H9 (cell line): ENCODE results near the gene COL4A6. TPM values are rescaled to one million over a fixed set of nuclear protein-coding genes. Genes with fewer than 3 reads are reported as not detected.

Experiments used
- DNase-seq: peaks from one replicate; pipeline ENCODE4 v3.0.0-alpha.2; 2017
- H2AFZ ChIP-seq: one replicate; pipeline ENCODE4 v1.6.1; 2013; ENCODE audit warnings: mild to moderate bottlenecking, low read length, control low read depth, moderate library complexity
- H2AK5ac ChIP-seq: 2 replicates; pipeline ENCODE4 v1.6.1; 2013; ENCODE audit warnings: low read length, control low read depth, mixed read lengths; ENCODE audit not compliant: insufficient read length
- H2BK120ac ChIP-seq: one replicate; pipeline ENCODE4 v1.6.1; 2013; ENCODE audit warnings: low read depth, mild to moderate bottlenecking, low read length, control low read depth, inconsistent platforms; ENCODE audit not compliant: poor library complexity, severe bottlenecking
- H2BK12ac ChIP-seq: 2 replicates; pipeline ENCODE4 v1.6.1; 2013; ENCODE audit warnings: low read length, control low read depth, mixed read lengths, low read depth; ENCODE audit not compliant: insufficient read length
- H2BK15ac ChIP-seq: 2 replicates; pipeline ENCODE4 v1.6.1; 2013; ENCODE audit warnings: low read depth, low read length, control low read depth
- H2BK20ac ChIP-seq: one replicate; pipeline ENCODE4 v1.6.1; 2013; ENCODE audit warnings: low read depth, mild to moderate bottlenecking, low read length, control low read depth, inconsistent platforms; ENCODE audit not compliant: poor library complexity, severe bottlenecking
- H2BK5ac ChIP-seq: 2 replicates; pipeline ENCODE4 v1.6.1; 2013; ENCODE audit warnings: low read length, control low read depth, mixed read lengths; ENCODE audit not compliant: insufficient read length
- H3K14ac ChIP-seq: 2 replicates; pipeline ENCODE4 v1.6.1; 2013; ENCODE audit warnings: low read length, control low read depth; ENCODE audit not compliant: insufficient read depth
- H3K18ac ChIP-seq: 2 replicates; pipeline ENCODE4 v1.6.1; 2013; ENCODE audit warnings: low read depth, mild to moderate bottlenecking, mixed read lengths, low read length, control low read depth; ENCODE audit not compliant: insufficient read length
- H3K23ac ChIP-seq: 2 replicates; pipeline ENCODE4 v1.6.1; 2013; ENCODE audit warnings: low read length, control low read depth, mixed read lengths, low read depth; ENCODE audit not compliant: insufficient read length
- H3K23me2 ChIP-seq: 2 replicates; pipeline ENCODE4 v1.6.1; 2013; ENCODE audit warnings: low read depth, mild to moderate bottlenecking, mixed read lengths, low read length, control low read depth; ENCODE audit not compliant: insufficient read length, poor library complexity, severe bottlenecking
- H3K27ac ChIP-seq: 2 replicates; pipeline ENCODE4 v1.5.1; 2013; ENCODE audit warnings: low read length, control low read depth, mixed read lengths, low read depth; ENCODE audit not compliant: insufficient read length
- H3K27me3 ChIP-seq: 2 replicates; pipeline ENCODE4 v1.6.1; 2013; ENCODE audit warnings: low read length, control low read depth, inconsistent platforms; ENCODE audit not compliant: insufficient read depth
- H3K4ac ChIP-seq: 2 replicates; pipeline ENCODE4 v1.6.1; 2013; ENCODE audit warnings: low read depth, mild to moderate bottlenecking, control low read depth, inconsistent platforms, low read length, moderate library complexity
- H3K4me1 ChIP-seq: 2 replicates; pipeline ENCODE4 v1.6.1; 2013; ENCODE audit warnings: low read length, control low read depth, inconsistent platforms; ENCODE audit not compliant: insufficient read depth
- H3K4me2 ChIP-seq: 2 replicates; pipeline ENCODE4 v1.6.1; 2013; ENCODE audit warnings: low read length, control low read depth, mixed read lengths; ENCODE audit not compliant: insufficient read length, insufficient read depth
- H3K56ac ChIP-seq: 2 replicates; pipeline ENCODE4 v1.6.1; 2013; ENCODE audit warnings: low read depth, mild to moderate bottlenecking, mixed read lengths, low read length, control low read depth; ENCODE audit not compliant: insufficient read length
- H3K79me1 ChIP-seq: 2 replicates; pipeline ENCODE4 v1.6.1; 2013; ENCODE audit warnings: low read depth, mild to moderate bottlenecking, moderate library complexity, low read length, control low read depth, inconsistent platforms; ENCODE audit not compliant: insufficient read depth, poor library complexity, severe bottlenecking
- H3K79me2 ChIP-seq: 2 replicates; pipeline ENCODE4 v1.6.1; 2013; ENCODE audit warnings: low read length, control low read depth, inconsistent platforms; ENCODE audit not compliant: insufficient read depth
- H3K9ac ChIP-seq: 2 replicates; pipeline ENCODE4 v1.6.1; 2013; ENCODE audit warnings: low read length, control low read depth, mixed read lengths; ENCODE audit not compliant: insufficient read length; ENCODE audit errors: extremely low read depth
- H3K9me3 ChIP-seq: one replicate; pipeline ENCODE4 v1.6.1; 2013; ENCODE audit warnings: low read depth, low read length, inconsistent platforms; ENCODE audit not compliant: control insufficient read depth
- H3T11ph ChIP-seq: one replicate; pipeline ENCODE4 v1.6.1; 2013; ENCODE audit warnings: mild to moderate bottlenecking, low read length, control low read depth, inconsistent platforms
- H4K20me1 ChIP-seq: one replicate; pipeline ENCODE4 v1.6.1; 2013; ENCODE audit not compliant: control insufficient read depth, insufficient read length, insufficient read depth
- H4K5ac ChIP-seq: 2 replicates; pipeline ENCODE4 v1.6.1; 2013; ENCODE audit warnings: low read depth, mild to moderate bottlenecking, mixed read lengths, low read length, control low read depth; ENCODE audit not compliant: insufficient read length
- H4K8ac ChIP-seq: replicated peaks from 2 replicates; pipeline ENCODE4 v1.6.1; 2013; ENCODE audit warnings: low read length, control low read depth, mixed read lengths, low read depth; ENCODE audit not compliant: insufficient read length
- H4K91ac ChIP-seq: 2 replicates; pipeline ENCODE4 v1.6.1; 2013; ENCODE audit warnings: low read depth, mild to moderate bottlenecking, moderate library complexity, mixed read lengths, low read length, control low read depth; ENCODE audit not compliant: insufficient read length
- H3K27ac Mint-ChIP-seq, 3 experiments: 2 replicates in 2 of 3; 3 replicates in 1 of 3; pipeline ENCODE4 v1.8.0; 2020 to 2021; ENCODE audit warnings: mixed read lengths in 3 of 3, mild to moderate bottlenecking in 1 of 3, moderate library complexity in 1 of 3
- H3K27me3 Mint-ChIP-seq: 2 replicates; pipeline ENCODE4 v1.8.0; 2021; ENCODE audit warnings: low read depth, mild to moderate bottlenecking, moderate library complexity, mixed read lengths
- H3K36me3 Mint-ChIP-seq, 3 experiments: 2 replicates in 2 of 3; 3 replicates in 1 of 3; pipeline ENCODE4 v1.8.0; 2020 to 2021; ENCODE audit warnings: low read depth in 3 of 3, mixed read lengths in 3 of 3; ENCODE audit not compliant: insufficient read depth in 1 of 3
- H3K4me1 Mint-ChIP-seq, 2 experiments: 2 replicates each; pipeline ENCODE4 v1.8.0; 2020; ENCODE audit warnings: mixed read lengths in 2 of 2
- H3K4me3 Mint-ChIP-seq, 2 experiments: 2 replicates in 1 of 2; 3 replicates in 1 of 2; pipeline ENCODE4 v1.8.0; 2020 to 2021; ENCODE audit warnings: mild to moderate bottlenecking in 2 of 2, mixed read lengths in 2 of 2, moderate library complexity in 1 of 2
- H3K9me3 Mint-ChIP-seq, 2 experiments: 2 replicates in 1 of 2; 3 replicates in 1 of 2; pipeline ENCODE4 v1.8.0; 2020; ENCODE audit warnings: mild to moderate bottlenecking in 2 of 2, mixed read lengths in 2 of 2, moderate library complexity in 1 of 2
- WGBS: extraction: QIAGEN DNeasy Blood & Tissue Kit; methylation state at CpG from one replicate; pipeline ENCODE4 v1.1.7; 2013; ENCODE audit warnings: missing lambda C conversion rate, low lambda C conversion rate, mixed read lengths; ENCODE audit not compliant: insufficient read length; ENCODE audit errors: extremely low coverage; 5-methylcytosine and 5-hydroxymethylcytosine counted together
- total RNA-seq: library from RNA; stranded (reverse); gene quantifications from 2 replicates; pipeline ENCODE4 v1.2.1, GENCODE V29; 2021
- TF ChIP-seq, protein P1 (sequence below): fragments of 200-600 bp; sonication (generic); conservative IDR thresholded peaks from 3 replicates; pipeline ENCODE4 v1.8.0; 2021; ENCODE audit warnings: antibody characterized with exemption, mild to moderate bottlenecking

COL4A6 gene
- total RNA-seq, 1 experiment from 2014 or later = 16.7 TPM

DNA sequence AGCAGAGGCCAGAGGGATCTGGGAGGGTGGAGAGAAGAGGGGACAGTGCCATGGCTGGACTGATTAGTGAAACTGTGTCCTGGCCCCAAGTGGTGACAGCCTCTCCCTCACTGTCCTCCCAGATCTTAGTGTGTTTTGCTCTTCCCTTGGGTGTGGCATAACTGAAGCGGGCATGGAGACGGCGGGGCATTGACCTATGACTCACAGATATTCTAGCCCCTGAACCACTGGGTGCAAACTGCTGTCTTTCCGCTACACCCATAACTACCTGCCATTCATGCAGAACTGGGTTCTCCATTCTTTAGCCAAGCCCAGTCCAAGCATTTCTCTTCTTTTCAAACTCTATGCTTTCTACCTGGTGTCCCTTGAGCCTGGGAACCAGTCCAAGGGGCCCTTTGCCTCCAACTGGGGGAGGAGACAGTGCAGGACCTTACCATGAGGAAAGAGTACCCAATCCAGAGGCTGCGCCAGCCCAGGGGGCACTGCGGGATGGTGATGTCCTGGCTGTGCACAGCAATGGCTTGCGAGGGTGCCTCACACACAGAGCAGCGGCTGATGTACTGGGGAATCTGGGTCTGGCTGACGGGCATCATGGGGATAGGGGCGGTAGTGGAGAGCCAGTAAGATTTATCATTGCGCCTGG, 279.1 kb downstream of the COL4A6 start:
- Mint-ChIP-seq H3K9me3 (no peaks in the 10 kb centered on the region), H3K36me3 (peaks cover 0 to 9% (median 6%) of the 10 kb centered on the region in 3 experiments; a peak in 6 of 7 replicates), H3K27me3 (no peaks in the 10 kb centered on the region; the same call in 1 of the 2 replicates), H3K4me1 (peaks cover 3 to 6% of the 10 kb centered on the region in 2 experiments), H3K4me3 (no peak overlapping the region), H3K27ac (no peak overlapping the region; a peak in 1 of 7 replicates)
- no peak overlapping the region for H2BK15ac ChIP-seq
- no peak overlapping the region for H4K5ac ChIP-seq
- H3K27me3 ChIP-seq = no peaks in the 10 kb centered on the region
- H2AFZ ChIP-seq = no peak overlapping the region
- no peak overlapping the region for H4K91ac ChIP-seq
- no peaks in the 10 kb centered on the region for H3K79me2 ChIP-seq
- H2AK5ac ChIP-seq = no peak overlapping the region
- no peak overlapping the region for H3K27ac ChIP-seq
- H3K14ac ChIP-seq = no peak overlapping the region
- H4K20me1 ChIP-seq = no peaks in the 10 kb centered on the region
- H3K9me3 ChIP-seq = no peaks in the 10 kb centered on the region
- H2BK20ac ChIP-seq = no peak overlapping the region
- H3K4me2 ChIP-seq = no peak overlapping the region
- no peak overlapping the region for H4K8ac ChIP-seq
- H2BK120ac ChIP-seq = no peak overlapping the region
- no CpG with 5 or more reads among the region's 11 CpGs for WGBS
- H3K79me1 ChIP-seq = no peaks in the 10 kb centered on the region
- no peaks in the 10 kb centered on the region for H3K4me1 ChIP-seq
- no peak for DNase-seq
- no peak overlapping the region for H3K4ac ChIP-seq
- no peak overlapping the region for H3K9ac ChIP-seq
- H2BK12ac ChIP-seq = no peak overlapping the region
- H3K23me2 ChIP-seq = no peaks in the 10 kb centered on the region
- H3K56ac ChIP-seq = no peak overlapping the region
- H3T11ph ChIP-seq = no peak overlapping the region
- no peak overlapping the region for H3K18ac ChIP-seq
- no peak overlapping the region for H2BK5ac ChIP-seq
- TF ChIP-seq, protein P1, sequence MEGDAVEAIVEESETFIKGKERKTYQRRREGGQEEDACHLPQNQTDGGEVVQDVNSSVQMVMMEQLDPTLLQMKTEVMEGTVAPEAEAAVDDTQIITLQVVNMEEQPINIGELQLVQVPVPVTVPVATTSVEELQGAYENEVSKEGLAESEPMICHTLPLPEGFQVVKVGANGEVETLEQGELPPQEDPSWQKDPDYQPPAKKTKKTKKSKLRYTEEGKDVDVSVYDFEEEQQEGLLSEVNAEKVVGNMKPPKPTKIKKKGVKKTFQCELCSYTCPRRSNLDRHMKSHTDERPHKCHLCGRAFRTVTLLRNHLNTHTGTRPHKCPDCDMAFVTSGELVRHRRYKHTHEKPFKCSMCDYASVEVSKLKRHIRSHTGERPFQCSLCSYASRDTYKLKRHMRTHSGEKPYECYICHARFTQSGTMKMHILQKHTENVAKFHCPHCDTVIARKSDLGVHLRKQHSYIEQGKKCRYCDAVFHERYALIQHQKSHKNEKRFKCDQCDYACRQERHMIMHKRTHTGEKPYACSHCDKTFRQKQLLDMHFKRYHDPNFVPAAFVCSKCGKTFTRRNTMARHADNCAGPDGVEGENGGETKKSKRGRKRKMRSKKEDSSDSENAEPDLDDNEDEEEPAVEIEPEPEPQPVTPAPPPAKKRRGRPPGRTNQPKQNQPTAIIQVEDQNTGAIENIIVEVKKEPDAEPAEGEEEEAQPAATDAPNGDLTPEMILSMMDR = no peak
- no peak overlapping the region for H3K23ac ChIP-seq
